IMR-90 (cell line): ENCODE results near the gene FRMD5.

ENCODE experiments used
- BHLHE40 ChIP-seq: fragments of 150-350 bp; IDR thresholded peaks from 2 replicates; pipeline ENCODE4 v1.6.1; 2016; ENCODE audit warnings: mild to moderate bottlenecking, low read depth, low read length
- CEBPB ChIP-seq: IDR thresholded peaks from 2 replicates; pipeline ENCODE4 v1.6.1; 2012; ENCODE audit warnings: low read depth, low read length, improper control_type of control experiment
- FOS ChIP-seq: fragments of 150-350 bp; IDR thresholded peaks from 2 replicates; pipeline ENCODE4 v1.6.1; 2016; ENCODE audit warnings: low read depth, low read length
- MXI1 ChIP-seq: IDR thresholded peaks from 2 replicates; pipeline ENCODE4 v1.6.1; 2012; ENCODE audit warnings: low read depth, mild to moderate bottlenecking, low read length, moderate library complexity, borderline replicate concordance
- NFE2L2 ChIP-seq: fragments of 150-350 bp; IDR thresholded peaks from 2 replicates; pipeline ENCODE4 v1.6.1; 2016; ENCODE audit warnings: low read depth, mild to moderate bottlenecking, low read length
- POLR2A ChIP-seq: IDR thresholded peaks from 2 replicates; pipeline ENCODE4 v1.6.1; 2012; ENCODE audit warnings: mild to moderate bottlenecking, low read depth, low read length
- TF ChIP-seq, protein P1 (sequence below): conservative IDR thresholded peaks from 2 replicates; pipeline ENCODE4 v1.5.1; 2012; ENCODE audit warnings: mild to moderate bottlenecking, low read depth, low read length, improper control_type of control experiment
- TF ChIP-seq, protein P2 (sequence below): fragments of 150-350 bp; IDR thresholded peaks from 2 replicates; pipeline ENCODE4 v1.6.1; 2017; ENCODE audit warnings: mild to moderate bottlenecking, antibody characterized with exemption, low read length, low read depth

DNA sequence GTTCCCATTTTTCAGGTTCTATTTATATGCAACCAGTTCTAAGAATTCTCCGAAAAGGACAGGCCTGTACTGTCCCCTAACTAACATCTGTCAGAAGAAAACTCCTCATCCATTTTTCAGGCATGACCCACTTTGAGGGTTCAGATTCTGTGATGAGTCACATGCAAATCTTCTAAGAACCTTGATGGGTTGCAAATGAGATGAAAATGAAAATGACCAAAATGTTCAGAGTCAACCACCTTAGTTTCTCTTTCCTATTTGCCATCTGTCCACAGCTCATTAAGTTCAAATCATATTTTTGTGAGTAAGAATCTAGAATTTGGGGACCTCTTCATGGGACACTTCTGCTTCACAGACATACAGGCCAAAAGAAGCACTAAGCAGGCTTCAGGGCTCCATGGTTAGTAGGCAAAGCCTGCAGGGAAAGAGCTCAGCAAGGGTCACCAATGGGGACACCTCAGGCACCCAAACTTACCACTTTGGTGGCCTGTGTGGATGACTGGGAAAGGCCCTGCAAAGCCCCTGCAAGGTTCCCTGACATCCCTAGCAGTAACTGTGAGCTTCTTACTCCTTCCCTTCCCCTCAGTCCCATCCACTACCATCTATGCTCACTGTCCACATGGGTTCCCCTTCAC lies 246.3 kb downstream of the FRMD5 start:
- TF ChIP-seq CEBPB (no peak), POLR2A (no peak), MXI1 (no peak), FOS (no peak), BHLHE40 (no peak), NFE2L2 (no peak)
- TF ChIP-seq, protein P1, sequence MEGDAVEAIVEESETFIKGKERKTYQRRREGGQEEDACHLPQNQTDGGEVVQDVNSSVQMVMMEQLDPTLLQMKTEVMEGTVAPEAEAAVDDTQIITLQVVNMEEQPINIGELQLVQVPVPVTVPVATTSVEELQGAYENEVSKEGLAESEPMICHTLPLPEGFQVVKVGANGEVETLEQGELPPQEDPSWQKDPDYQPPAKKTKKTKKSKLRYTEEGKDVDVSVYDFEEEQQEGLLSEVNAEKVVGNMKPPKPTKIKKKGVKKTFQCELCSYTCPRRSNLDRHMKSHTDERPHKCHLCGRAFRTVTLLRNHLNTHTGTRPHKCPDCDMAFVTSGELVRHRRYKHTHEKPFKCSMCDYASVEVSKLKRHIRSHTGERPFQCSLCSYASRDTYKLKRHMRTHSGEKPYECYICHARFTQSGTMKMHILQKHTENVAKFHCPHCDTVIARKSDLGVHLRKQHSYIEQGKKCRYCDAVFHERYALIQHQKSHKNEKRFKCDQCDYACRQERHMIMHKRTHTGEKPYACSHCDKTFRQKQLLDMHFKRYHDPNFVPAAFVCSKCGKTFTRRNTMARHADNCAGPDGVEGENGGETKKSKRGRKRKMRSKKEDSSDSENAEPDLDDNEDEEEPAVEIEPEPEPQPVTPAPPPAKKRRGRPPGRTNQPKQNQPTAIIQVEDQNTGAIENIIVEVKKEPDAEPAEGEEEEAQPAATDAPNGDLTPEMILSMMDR = no peak
- TF ChIP-seq, protein P2, sequence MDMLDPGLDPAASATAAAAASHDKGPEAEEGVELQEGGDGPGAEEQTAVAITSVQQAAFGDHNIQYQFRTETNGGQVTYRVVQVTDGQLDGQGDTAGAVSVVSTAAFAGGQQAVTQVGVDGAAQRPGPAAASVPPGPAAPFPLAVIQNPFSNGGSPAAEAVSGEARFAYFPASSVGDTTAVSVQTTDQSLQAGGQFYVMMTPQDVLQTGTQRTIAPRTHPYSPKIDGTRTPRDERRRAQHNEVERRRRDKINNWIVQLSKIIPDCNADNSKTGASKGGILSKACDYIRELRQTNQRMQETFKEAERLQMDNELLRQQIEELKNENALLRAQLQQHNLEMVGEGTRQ = no peak
